ENCODE measurements around the gene ST7.

DNA sequence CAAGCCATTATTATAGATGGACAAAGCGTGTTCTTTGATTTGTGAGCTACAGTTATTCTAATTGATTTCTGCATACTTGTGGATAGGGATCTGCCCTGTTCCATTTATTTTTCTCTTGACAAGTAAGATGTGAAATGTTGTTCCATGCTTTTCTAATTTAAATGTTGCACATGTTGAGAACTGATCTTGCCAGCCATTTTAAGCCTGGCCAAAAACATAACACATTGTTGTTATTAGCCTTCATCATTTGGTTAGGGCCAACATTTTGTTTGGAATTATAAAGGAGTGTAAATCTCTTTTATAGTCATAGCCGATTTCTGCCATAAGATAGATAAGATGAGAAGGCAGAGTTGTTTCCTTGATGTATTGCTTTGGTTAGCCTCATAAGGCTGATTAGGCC, 252.6 kb downstream of the ST7 start:
- TF ChIP-seq ZNF274 (IDR thresholded peaks at IDR 0.05; ENCODE audit: low read depth, low read length), result no peak
- TF ChIP-seq YY1 (IDR thresholded peaks at IDR 0.05; ENCODE audit: insufficient read depth, insufficient read length), result no peak
- no peak for TF ChIP-seq SUZ12 (IDR thresholded peaks at IDR 0.05; ENCODE audit: extremely low read depth, insufficient read depth, insufficient read length)
